GM18858 (cell line): ENCODE measurements around the gene MDH2.
"Not testable (repeated sequence)": the region's sequence is repeated elsewhere in the genome, so short reads cannot be mapped to it uniquely, and the experiment has no call there.

ENCODE experiments used
- ATAC-seq: cut with Tn5 transposase; IDR thresholded peaks from one replicate; pipeline ENCODE4 v1.9.1; 2021; ENCODE audit not compliant: unreplicated experiment

MDH2 gene

DNA sequence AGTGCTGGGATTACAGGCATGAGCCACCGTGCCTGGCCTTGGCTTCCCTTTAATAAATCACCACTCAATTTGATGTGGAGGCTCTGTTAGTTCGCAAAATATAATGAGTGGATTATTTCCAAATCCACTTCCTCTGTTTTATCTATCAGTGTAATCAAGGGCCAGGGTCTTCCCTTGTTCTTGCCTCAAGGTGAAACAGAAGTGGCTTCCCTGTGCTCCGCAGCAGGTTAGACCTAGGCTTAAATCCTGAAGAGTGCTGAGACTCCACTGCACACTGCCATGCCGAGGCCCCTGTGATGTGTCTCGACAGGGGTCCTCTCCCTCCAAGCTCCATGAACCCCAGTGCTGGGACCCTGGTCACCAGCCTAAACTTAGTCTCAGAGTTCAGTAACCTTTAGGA, 59.0 kb downstream of the MDH2 start:
- ATAC-seq: no peak

DNA sequence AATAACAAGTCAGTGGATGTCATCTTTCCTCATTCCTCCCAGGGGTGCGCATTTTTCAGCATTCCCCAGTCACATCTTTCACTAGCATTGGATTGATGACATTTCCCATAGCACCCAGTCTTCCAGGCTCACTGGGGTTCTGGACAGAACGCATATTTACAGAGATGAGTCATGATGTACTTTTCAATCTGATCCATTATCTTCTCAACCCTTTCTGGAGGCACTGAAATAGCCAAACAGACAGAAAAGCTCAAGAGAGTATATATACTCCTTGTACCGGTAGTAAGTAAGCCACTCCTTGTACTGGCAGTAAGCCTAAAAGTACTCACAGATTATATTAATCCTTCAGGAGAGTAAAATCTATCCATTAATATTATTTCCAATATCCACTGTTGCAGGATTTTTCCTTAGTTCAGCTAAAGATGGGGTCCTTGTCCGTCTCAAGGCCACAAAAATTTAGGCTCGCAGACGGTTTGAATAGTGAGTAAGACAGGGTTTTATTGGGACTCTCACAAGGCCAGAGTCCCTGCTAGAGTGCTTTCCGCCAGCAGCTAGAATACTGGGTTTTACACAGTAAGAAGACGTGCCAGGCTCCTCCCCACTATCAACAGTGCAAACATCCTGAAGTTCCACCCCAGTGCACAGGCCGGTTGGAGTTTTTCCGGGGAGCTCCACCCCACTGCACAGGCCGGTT, 60.8 kb downstream of the MDH2 start:
- ATAC-seq: no peak

DNA sequence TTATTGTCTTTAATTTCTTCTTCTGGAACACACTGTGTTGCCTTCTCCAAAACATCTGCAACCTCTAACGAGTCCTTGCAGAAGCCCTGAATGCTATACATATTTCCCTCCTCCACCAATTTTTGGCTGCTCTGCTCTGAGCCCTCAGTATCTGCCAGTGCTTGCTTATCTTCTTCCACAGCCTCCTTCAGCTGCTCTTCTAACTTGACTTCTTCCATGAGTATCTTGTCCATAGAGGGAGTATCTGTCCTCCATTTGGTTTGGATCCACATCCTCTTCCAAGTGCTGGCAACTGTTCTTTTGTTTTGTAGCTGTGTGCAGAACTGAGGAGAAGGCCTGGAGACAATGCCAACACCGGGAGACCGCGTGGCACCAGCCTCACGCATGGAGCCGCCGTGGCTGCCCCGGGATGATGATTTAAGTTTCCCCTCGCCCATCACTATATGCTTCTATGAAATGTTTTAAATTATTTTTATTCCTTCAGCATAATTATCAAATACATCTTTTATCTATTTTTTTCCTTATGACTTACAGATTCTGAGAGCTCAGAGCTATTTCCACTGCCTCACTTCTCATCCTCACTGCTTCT, 65.2 kb downstream of the MDH2 start:
- ATAC-seq: not testable (repeated sequence)

DNA sequence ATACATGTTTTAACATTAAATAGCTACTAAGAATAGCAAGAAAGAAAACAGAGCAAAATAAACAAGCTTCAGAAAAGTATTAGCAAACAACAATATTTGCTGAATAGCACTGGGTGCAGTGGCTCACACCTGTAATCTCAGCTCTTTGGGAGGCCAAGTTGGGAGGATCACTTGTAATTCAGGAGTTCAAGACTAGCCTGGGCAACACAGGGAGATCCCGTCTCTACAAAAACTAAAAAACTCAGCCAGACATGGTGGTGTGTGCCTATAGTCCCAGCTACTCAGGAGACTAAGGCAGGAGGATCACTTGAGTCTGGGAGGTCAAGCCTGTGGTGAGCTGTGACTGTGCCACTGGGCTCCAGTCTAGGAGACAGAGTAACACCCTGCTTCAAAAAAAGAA, 66.8 kb downstream of the MDH2 start:
- ATAC-seq: not testable (repeated sequence)
